ENCODE results near the gene HDLBP. TPM values are rescaled to one million over a fixed set of nuclear protein-coding genes. Genes with fewer than 3 reads are reported as not detected.

HDLBP gene
- total RNA-seq, 2 donors from 2014 or later, result 404 to 447 TPM

DNA sequence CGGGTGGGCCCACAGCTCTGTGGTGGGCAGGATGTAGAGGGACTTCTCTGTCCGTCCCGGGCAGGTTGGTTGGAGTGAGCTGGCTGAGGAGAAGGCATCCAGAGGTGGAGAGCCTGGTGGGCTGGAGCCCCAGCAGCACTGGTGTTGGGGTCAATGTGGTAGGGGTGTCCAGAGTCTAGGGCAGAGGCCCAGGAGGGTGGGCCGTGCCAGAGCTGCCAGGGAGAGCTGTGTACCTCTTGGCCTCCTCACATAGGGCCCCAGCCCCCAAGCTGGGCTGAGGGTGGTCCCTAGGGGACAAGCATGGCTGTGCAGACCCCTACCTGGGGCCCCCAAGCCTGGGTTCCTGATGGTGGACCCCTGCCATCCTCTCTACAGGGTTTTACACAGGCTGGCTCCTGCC lies 111.0 kb downstream of the HDLBP start:
- ATAC-seq (ENCODE audit: insufficient number of reproducible peaks, low FRiP score, low read depth) (no peak), DNase-seq (ENCODE audit: low spot score) (no peak)
- H3K9me3 ChIP-seq, result no peaks in the 10 kb centered on the region
- H3K27ac ChIP-seq, result no peak overlapping the region
- no peaks in the 10 kb centered on the region for H3K4me1 ChIP-seq (ENCODE audit: control insufficient read depth in 1 of 2, low read depth in 2 of 2)
- H3K27me3 ChIP-seq (replicated peaks; ENCODE audit: insufficient read depth), result no peaks in the 10 kb centered on the region
- H3K36me3 ChIP-seq, result no peaks in the 10 kb centered on the region
- H3K4me3 ChIP-seq, result no peak overlapping the region
- TF ChIP-seq, protein P1, sequence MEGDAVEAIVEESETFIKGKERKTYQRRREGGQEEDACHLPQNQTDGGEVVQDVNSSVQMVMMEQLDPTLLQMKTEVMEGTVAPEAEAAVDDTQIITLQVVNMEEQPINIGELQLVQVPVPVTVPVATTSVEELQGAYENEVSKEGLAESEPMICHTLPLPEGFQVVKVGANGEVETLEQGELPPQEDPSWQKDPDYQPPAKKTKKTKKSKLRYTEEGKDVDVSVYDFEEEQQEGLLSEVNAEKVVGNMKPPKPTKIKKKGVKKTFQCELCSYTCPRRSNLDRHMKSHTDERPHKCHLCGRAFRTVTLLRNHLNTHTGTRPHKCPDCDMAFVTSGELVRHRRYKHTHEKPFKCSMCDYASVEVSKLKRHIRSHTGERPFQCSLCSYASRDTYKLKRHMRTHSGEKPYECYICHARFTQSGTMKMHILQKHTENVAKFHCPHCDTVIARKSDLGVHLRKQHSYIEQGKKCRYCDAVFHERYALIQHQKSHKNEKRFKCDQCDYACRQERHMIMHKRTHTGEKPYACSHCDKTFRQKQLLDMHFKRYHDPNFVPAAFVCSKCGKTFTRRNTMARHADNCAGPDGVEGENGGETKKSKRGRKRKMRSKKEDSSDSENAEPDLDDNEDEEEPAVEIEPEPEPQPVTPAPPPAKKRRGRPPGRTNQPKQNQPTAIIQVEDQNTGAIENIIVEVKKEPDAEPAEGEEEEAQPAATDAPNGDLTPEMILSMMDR (IDR thresholded peaks at IDR 0.05), result no peak

- TF ChIP-seq, protein P1 (IDR thresholded peaks at IDR 0.05), result no peak
- no peaks in the 10 kb centered on the region for H3K9me3 ChIP-seq
- no peaks in the 10 kb centered on the region for H3K36me3 ChIP-seq
- H3K27ac ChIP-seq, result no peak overlapping the region
- H3K4me1 ChIP-seq (ENCODE audit: control insufficient read depth in 1 of 2, low read depth in 2 of 2), result no peaks in the 10 kb centered on the region
- H3K4me3 ChIP-seq, result no peak overlapping the region
- no peak for DNase-seq (ENCODE audit: low spot score)
- H3K27me3 ChIP-seq (replicated peaks; ENCODE audit: insufficient read depth), result no peaks in the 10 kb centered on the region
- ATAC-seq (ENCODE audit: insufficient number of reproducible peaks, low FRiP score, low read depth), result no peak
These were observed 111.5 kb downstream of the HDLBP start for GRCh38 chr2:241204010-241204384.

- no peak for DNase-seq (ENCODE audit: low spot score)
- H3K27me3 ChIP-seq (replicated peaks; ENCODE audit: insufficient read depth), result no peaks in the 10 kb centered on the region
- no peaks in the 10 kb centered on the region for H3K4me1 ChIP-seq (ENCODE audit: control insufficient read depth in 1 of 2, low read depth in 2 of 2)
- no peaks in the 10 kb centered on the region for H3K36me3 ChIP-seq
- H3K4me3 ChIP-seq, result no peak overlapping the region
- TF ChIP-seq, protein P1 (IDR thresholded peaks at IDR 0.05), result no peak
- H3K9me3 ChIP-seq, result no peaks in the 10 kb centered on the region
- no peak overlapping the region for H3K27ac ChIP-seq
- no peak for ATAC-seq (ENCODE audit: insufficient number of reproducible peaks, low FRiP score, low read depth)
These were observed 112.1 kb downstream of the HDLBP start for GRCh38 chr2:241203218-241204009.

GRCh38 chr2:241202681-241203080 lies 112.8 kb downstream of the HDLBP start:
- no peaks in the 10 kb centered on the region for H3K36me3 ChIP-seq
- no peak overlapping the region for H3K4me3 ChIP-seq
- no peak overlapping the region for H3K27ac ChIP-seq
- no peaks in the 10 kb centered on the region for H3K9me3 ChIP-seq
- TF ChIP-seq, protein P1 (IDR thresholded peaks at IDR 0.05), result no peak
- no peak for DNase-seq (ENCODE audit: low spot score)
- no peaks in the 10 kb centered on the region for H3K27me3 ChIP-seq (replicated peaks; ENCODE audit: insufficient read depth)
- no peaks in the 10 kb centered on the region for H3K4me1 ChIP-seq (ENCODE audit: control insufficient read depth in 1 of 2, low read depth in 2 of 2)
- ATAC-seq (ENCODE audit: insufficient number of reproducible peaks, low FRiP score, low read depth), result no peak

GRCh38 chr2:241202268-241202585 lies 113.2 kb downstream of the HDLBP start:
- H3K4me1 ChIP-seq (ENCODE audit: control insufficient read depth in 1 of 2, low read depth in 2 of 2), result no peaks in the 10 kb centered on the region
- no peaks in the 10 kb centered on the region for H3K27me3 ChIP-seq (replicated peaks; ENCODE audit: insufficient read depth)
- no peaks in the 10 kb centered on the region for H3K9me3 ChIP-seq
- DNase-seq (ENCODE audit: low spot score) (no peak), ATAC-seq (ENCODE audit: insufficient number of reproducible peaks, low FRiP score, low read depth) (no peak)
- TF ChIP-seq, protein P1 (IDR thresholded peaks at IDR 0.05), result no peak
- no peaks in the 10 kb centered on the region for H3K36me3 ChIP-seq
- no peak overlapping the region for H3K4me3 ChIP-seq
- H3K27ac ChIP-seq, result no peak overlapping the region
